ENCODE data around the gene ATP8A2. TPM values are rescaled to one million over a fixed set of nuclear protein-coding genes. Genes with fewer than 3 reads are reported as not detected.
"Not testable (repeated sequence)": the region's sequence is repeated elsewhere in the genome, so short reads cannot be mapped to it uniquely, and the experiment has no call there.

ATP8A2 gene
- total and polyA plus RNA-seq, 9 of the 15 experiments (the other 6 are each of a cell fraction or from before 2014, with no cell fraction given) = under 0.01 to 0.33 (median 0.06) TPM; not detected in 4

- TF ChIP-seq SRSF7 (optimal IDR thresholded peaks at IDR 0.05; ENCODE audit: low read depth, low read length) = no peak
- no peak for TF ChIP-seq PTTG1 (tag; IDR thresholded peaks at IDR 0.05; ENCODE audit: low read depth)
- no peak for TF ChIP-seq ZNF764 (CRISPR knock-in tag; IDR thresholded peaks at IDR 0.05; ENCODE audit: low read depth)
- TF ChIP-seq TAL1 (IDR thresholded peaks at IDR 0.05) = no peak
- no peak for TF ChIP-seq ELF4 (CRISPR knock-in tag; IDR thresholded peaks at IDR 0.05)
- TF ChIP-seq ZNF444 (CRISPR knock-in tag; IDR thresholded peaks at IDR 0.05) = no peak
- TF ChIP-seq ZNF384 (IDR thresholded peaks at IDR 0.05; ENCODE audit: low read depth, low read length) = no peak
- TF ChIP-seq PCBP1 (IDR thresholded peaks at IDR 0.05; ENCODE audit: low read depth, low read length, poor library complexity, severe bottlenecking) = no peak
Measured at GRCh38 chr13:25354377-25354776, 17.4 kb upstream of the ATP8A2 start (continued).

GRCh38 chr13:25360443-25360842 lies 11.3 kb upstream of the ATP8A2 start:
- H3K9ac ChIP-seq (ENCODE audit: insufficient read depth in 1 of 2, low read depth in 2 of 2, low read length in 2 of 2); H3K4me2 ChIP-seq (ENCODE audit: insufficient read depth, low read length); CTCF ChIA-PET (ENCODE audit: low intra/inter-chr PET ratio); H3K79me2 ChIP-seq (ENCODE audit: control insufficient read depth, insufficient read depth, low read length); H3K36me3 ChIP-seq (ENCODE audit: control insufficient read depth, insufficient read depth, low read length); H3K9me3 ChIP-seq (replicated peaks; ENCODE audit: control insufficient read depth, insufficient read depth, low read depth, low read length); BruUV-seq (replicated peaks); H4K20me1 ChIP-seq (replicated peaks; ENCODE audit: control insufficient read depth, insufficient read depth, low read length); H3K9me1 ChIP-seq (ENCODE audit: control insufficient read depth, insufficient read depth, low read length); H3K4me1 ChIP-seq (replicated peaks in 1 of 2; ENCODE audit: control insufficient read depth in 2 of 2, insufficient read depth in 2 of 2, low read length in 2 of 2); H2AFZ ChIP-seq (ENCODE audit: low read depth, low read length); POLR2A ChIA-PET; intact Hi-C loops (cut with micrococcal nuclease); in situ Hi-C loops (cut with MboI); FAIRE-seq; H3K27me3 ChIP-seq (ENCODE audit: control insufficient read depth in 2 of 2, insufficient read depth in 2 of 2, low read length in 2 of 2); H3K27ac ChIP-seq (ENCODE audit: extremely low read depth, low read depth, low read length); DNase-seq (ENCODE audit: extremely low read depth in 1 of 4, low spot score in 3 of 4); H3K4me3 ChIP-seq; ATAC-seq: not testable (repeated sequence)
- 72% methylated on average over 6 of the region's 6 CpGs for WGBS (ENCODE audit: insufficient coverage, low coverage, missing lambda C conversion rate)

All from K562 (cell line).